ENCODE measurements around the gene UBE2J2.

DNA sequence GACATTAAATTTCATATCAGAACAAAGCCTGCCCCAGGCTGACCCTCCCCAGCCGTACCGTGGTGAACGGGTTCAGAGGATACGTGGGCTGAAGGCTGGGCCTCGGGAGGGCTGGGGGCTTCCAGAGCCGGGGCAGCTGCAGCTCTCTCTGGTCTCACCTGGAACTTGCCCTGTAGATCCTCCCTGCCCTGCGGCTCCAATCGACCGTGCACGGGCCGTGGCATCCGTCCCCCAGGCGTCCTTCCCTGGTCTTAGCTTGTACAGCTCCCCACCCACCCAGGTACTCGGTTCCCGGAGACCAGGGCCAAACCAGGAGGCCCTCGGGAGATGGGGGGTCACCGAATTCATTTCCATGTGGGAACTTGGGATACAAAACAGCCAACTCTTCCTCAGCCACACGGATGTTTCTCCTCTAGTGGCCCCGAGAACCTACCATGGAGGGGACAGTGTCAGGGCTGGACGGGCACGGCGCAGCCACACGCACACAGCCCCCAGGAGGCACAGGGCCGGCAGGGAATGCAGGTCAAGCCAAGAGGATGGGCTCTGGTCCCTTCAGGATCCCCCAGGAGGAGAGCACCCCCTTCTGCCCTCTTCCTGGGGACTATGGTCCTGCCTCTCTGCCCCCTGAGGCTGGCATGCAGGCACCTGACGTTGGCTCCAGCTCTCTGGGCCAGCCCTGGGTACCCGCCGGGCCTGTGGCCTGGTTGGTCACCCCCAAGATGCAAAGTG, 38.5 kb downstream of the UBE2J2 start:
- TF ChIP-seq, protein P1, sequence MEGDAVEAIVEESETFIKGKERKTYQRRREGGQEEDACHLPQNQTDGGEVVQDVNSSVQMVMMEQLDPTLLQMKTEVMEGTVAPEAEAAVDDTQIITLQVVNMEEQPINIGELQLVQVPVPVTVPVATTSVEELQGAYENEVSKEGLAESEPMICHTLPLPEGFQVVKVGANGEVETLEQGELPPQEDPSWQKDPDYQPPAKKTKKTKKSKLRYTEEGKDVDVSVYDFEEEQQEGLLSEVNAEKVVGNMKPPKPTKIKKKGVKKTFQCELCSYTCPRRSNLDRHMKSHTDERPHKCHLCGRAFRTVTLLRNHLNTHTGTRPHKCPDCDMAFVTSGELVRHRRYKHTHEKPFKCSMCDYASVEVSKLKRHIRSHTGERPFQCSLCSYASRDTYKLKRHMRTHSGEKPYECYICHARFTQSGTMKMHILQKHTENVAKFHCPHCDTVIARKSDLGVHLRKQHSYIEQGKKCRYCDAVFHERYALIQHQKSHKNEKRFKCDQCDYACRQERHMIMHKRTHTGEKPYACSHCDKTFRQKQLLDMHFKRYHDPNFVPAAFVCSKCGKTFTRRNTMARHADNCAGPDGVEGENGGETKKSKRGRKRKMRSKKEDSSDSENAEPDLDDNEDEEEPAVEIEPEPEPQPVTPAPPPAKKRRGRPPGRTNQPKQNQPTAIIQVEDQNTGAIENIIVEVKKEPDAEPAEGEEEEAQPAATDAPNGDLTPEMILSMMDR (IDR thresholded peaks at IDR 0.05) = no peak
- no peak for TF ChIP-seq POLR2A (IDR thresholded peaks at IDR 0.05)
